HepG2 (cell line): ENCODE data around the gene RAD51D. TPM values are rescaled to one million over a fixed set of nuclear protein-coding genes. Genes with fewer than 3 reads are reported as not detected.

Experiments used
- AGO1 ChIP-seq: fragments of 200-400 bp; formaldehyde crosslinking; IDR thresholded peaks from 2 replicates; pipeline ENCODE4 v1.6.1; 2017; ENCODE audit warnings: mild to moderate bottlenecking, low read depth, low read length, moderate library complexity; ENCODE audit not compliant: poor library complexity, severe bottlenecking
- IKZF4 ChIP-seq: sonication (generic); formaldehyde crosslinking; IDR thresholded peaks from 2 replicates; pipeline ENCODE4 v1.5.1; 2020; ENCODE audit warnings: borderline replicate concordance, mild to moderate bottlenecking, low read depth, missing genetic modification reagents; ENCODE audit errors: not compliant biosample characterization
- MYPOP ChIP-seq: sonication (generic); formaldehyde crosslinking; IDR thresholded peaks from 2 replicates; pipeline ENCODE4 v1.8.1; 2023; ENCODE audit warnings: mild to moderate bottlenecking, moderate library complexity, missing genetic modification reagents
- NFIC ChIP-seq: IDR thresholded peaks from 2 replicates; pipeline ENCODE4 v1.6.1; 2012; ENCODE audit warnings: mild to moderate bottlenecking, low read length, inconsistent platforms
- NR2F6 ChIP-seq, 2 experiments: IDR thresholded peaks; 2 replicates each; pipeline ENCODE4 v1.6.1; 2016; ENCODE audit warnings: antibody characterized with exemption in 1 of 2, mild to moderate bottlenecking in 1 of 2
- SKI ChIP-seq: fragments of 450-650 bp; IDR thresholded peaks from one replicate; pipeline ENCODE4 v1.6.1; 2018; ENCODE audit warnings: mild to moderate bottlenecking; ENCODE audit not compliant: partially characterized antibody
- ZMYM2 ChIP-seq: sonication (generic); formaldehyde crosslinking; IDR thresholded peaks from 2 replicates; pipeline ENCODE4 v1.8.0; 2022; ENCODE audit warnings: mild to moderate bottlenecking, missing genetic modification reagents
- ZNF180 ChIP-seq: sonication (generic); formaldehyde crosslinking; IDR thresholded peaks from 2 replicates; pipeline ENCODE4 v1.4.0; 2020; ENCODE audit warnings: low read depth, missing genetic modification reagents, borderline replicate concordance
- ZNF44 ChIP-seq: sonication (generic); formaldehyde crosslinking; IDR thresholded peaks from 2 replicates; pipeline ENCODE4 v1.5.1; 2020; ENCODE audit warnings: mild to moderate bottlenecking, missing genetic modification reagents
- ZNF460 ChIP-seq: sonication (generic); formaldehyde crosslinking; IDR thresholded peaks from 2 replicates; pipeline ENCODE4 v1.5.1; 2020; ENCODE audit warnings: missing genetic modification reagents, mild to moderate bottlenecking, borderline replicate concordance
- ZNF556 ChIP-seq: sonication (generic); formaldehyde crosslinking; IDR thresholded peaks from 2 replicates; pipeline ENCODE4 v1.4.0; 2020; ENCODE audit warnings: mild to moderate bottlenecking, missing genetic modification reagents, borderline replicate concordance
- ZNF646 ChIP-seq: sonication (generic); formaldehyde crosslinking; IDR thresholded peaks from 2 replicates; pipeline ENCODE4 v1.9.0; 2021; ENCODE audit warnings: mild to moderate bottlenecking, missing genetic modification reagents
- ZNF839 ChIP-seq: sonication (generic); formaldehyde crosslinking; IDR thresholded peaks from 2 replicates; pipeline ENCODE4 v1.4.0; 2020; ENCODE audit warnings: missing genetic modification reagents, mild to moderate bottlenecking, borderline replicate concordance
- polyA plus RNA-seq, 8 experiments: library from polyadenylated mRNA; depleted of rRNA in 3 of 8; stranded (reverse) in 7 of 8; unstranded in 1 of 8; fragments of >200 nt; fragmentation: Illumina TruSeq in 4 of 8; extraction: Trizol in 4 of 8; gene quantifications; 2 replicates each; pipeline versions ENCODE4 v1.2.1 to v1.2.3, GENCODE V29; 2011 to 2016; ENCODE audit warnings: low read depth in 4 of 8, missing spikeins in 1 of 8, mixed read lengths in 1 of 8; ENCODE audit not compliant: insufficient read depth in 1 of 8
- total RNA-seq, 5 experiments: library from RNA; depleted of rRNA; stranded (reverse); fragments of >200 nt; fragmentation: Illumina TruSeq; extraction: Trizol; gene quantifications; 2 replicates each; pipeline ENCODE4 v1.2.3, GENCODE V29; 2016; ENCODE audit warnings: low read depth in 1 of 5
- TF ChIP-seq, protein P1 (sequence below): sonication (generic); formaldehyde crosslinking; conservative IDR thresholded peaks from 2 replicates; pipeline ENCODE4 v1.4.0; 2020; ENCODE audit warnings: missing genetic modification reagents
- TF ChIP-seq, protein P2 (sequence below): sonication (generic); formaldehyde crosslinking; conservative IDR thresholded peaks from 2 replicates; pipeline ENCODE4 v1.4.0; 2020; ENCODE audit warnings: missing genetic modification reagents

The RAD51D gene
- total and polyA plus RNA-seq, 2 of the 13 experiments (the other 11 are each of a cell fraction or from before 2014, with no cell fraction given): 6.7 to 13.1 TPM

GRCh38 chr17:35088881-35089585 is 30.6 kb downstream of the RAD51D start (continued):
- TF ChIP-seq IKZF4 (CRISPR knock-in tag) (no peak), NR2F6 (IDR thresholded peaks at IDR 0.05) (no peak), NR2F6 (CRISPR knock-in tag; IDR thresholded peaks at IDR 0.05) (no peak), SKI (peak; percentile 65), ZNF180 (CRISPR knock-in tag) (no peak), ZNF44 (CRISPR knock-in tag) (no peak), ZNF839 (CRISPR knock-in tag) (no peak), AGO1 (no peak), ZNF646 (CRISPR knock-in tag) (no peak), MYPOP (CRISPR knock-in tag) (0 out of 2 replicates have a peak, but pooled peaks have one; percentile 47), ZNF460 (CRISPR knock-in tag) (no peak), ZNF556 (CRISPR knock-in tag) (no peak), NFIC (no peak), ZMYM2 (CRISPR knock-in tag) (no peak)
- TF ChIP-seq, protein P1, sequence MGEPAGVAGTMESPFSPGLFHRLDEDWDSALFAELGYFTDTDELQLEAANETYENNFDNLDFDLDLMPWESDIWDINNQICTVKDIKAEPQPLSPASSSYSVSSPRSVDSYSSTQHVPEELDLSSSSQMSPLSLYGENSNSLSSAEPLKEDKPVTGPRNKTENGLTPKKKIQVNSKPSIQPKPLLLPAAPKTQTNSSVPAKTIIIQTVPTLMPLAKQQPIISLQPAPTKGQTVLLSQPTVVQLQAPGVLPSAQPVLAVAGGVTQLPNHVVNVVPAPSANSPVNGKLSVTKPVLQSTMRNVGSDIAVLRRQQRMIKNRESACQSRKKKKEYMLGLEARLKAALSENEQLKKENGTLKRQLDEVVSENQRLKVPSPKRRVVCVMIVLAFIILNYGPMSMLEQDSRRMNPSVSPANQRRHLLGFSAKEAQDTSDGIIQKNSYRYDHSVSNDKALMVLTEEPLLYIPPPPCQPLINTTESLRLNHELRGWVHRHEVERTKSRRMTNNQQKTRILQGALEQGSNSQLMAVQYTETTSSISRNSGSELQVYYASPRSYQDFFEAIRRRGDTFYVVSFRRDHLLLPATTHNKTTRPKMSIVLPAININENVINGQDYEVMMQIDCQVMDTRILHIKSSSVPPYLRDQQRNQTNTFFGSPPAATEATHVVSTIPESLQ (CRISPR knock-in tag): no peak
- TF ChIP-seq, protein P2, sequence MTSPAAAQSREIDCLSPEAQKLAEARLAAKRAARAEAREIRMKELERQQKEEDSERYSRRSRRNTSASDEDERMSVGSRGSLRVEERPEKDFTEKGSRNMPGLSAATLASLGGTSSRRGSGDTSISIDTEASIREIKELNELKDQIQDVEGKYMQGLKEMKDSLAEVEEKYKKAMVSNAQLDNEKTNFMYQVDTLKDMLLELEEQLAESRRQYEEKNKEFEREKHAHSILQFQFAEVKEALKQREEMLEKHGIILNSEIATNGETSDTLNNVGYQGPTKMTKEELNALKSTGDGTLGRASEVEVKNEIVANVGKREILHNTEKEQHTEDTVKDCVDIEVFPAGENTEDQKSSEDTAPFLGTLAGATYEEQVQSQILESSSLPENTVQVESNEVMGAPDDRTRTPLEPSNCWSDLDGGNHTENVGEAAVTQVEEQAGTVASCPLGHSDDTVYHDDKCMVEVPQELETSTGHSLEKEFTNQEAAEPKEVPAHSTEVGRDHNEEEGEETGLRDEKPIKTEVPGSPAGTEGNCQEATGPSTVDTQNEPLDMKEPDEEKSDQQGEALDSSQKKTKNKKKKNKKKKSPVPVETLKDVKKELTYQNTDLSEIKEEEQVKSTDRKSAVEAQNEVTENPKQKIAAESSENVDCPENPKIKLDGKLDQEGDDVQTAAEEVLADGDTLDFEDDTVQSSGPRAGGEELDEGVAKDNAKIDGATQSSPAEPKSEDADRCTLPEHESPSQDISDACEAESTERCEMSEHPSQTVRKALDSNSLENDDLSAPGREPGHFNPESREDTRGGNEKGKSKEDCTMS (CRISPR knock-in tag): no peak
